ENCODE data around the gene ZNF691.

The ZNF691 gene

GRCh38 chr1:42837709-42838108, 8.7 kb upstream of the ZNF691 start:
- DNase-seq (ENCODE audit: low read depth, low spot score), result no peak
- ChIA-PET CTCF (interaction anchor here (1.6 to 1.7 kb wide), 2 partner anchors 9 to 60 kb away, joined by 4 to 5 read pairs; partner anchors contain the start of gene ZNF691), POLR2A (interaction anchor here (0.7 kb wide), 1 partner anchor 9 kb away, joined by 3 read pairs; the partner anchor contains the start of gene ZNF691)
- TF ChIP-seq CTCF (IDR thresholded peaks at IDR 0.05; ENCODE audit: insufficient read depth, low read length, missing control alignments), result no peak
- no peak overlapping the region for H3K4me3 ChIP-seq (ENCODE audit: low read depth, low read length)

GRCh38 chr1:42838482-42839190, 7.8 kb upstream of the ZNF691 start:
- no peak for TF ChIP-seq CTCF (IDR thresholded peaks at IDR 0.05; ENCODE audit: insufficient read depth, low read length, missing control alignments)
- H3K4me3 ChIP-seq (ENCODE audit: low read depth, low read length), result no peak overlapping the region
- DNase-seq (ENCODE audit: low read depth, low spot score), result no peak
- ChIA-PET CTCF (interaction anchor here (1.6 to 1.7 kb wide), 2 partner anchors 8 to 61 kb away, joined by 4 to 5 read pairs; partner anchors contain the start of gene ZNF691), POLR2A (interaction anchor here (0.7 kb wide), 1 partner anchor 8 kb away, joined by 3 read pairs; the partner anchor contains the start of gene ZNF691)

GRCh38 chr1:42841010-42841409, 5.4 kb upstream of the ZNF691 start:
- CTCF ChIA-PET, result no interaction called here
- DNase-seq (ENCODE audit: low read depth, low spot score), result no peak
- POLR2A ChIA-PET, result no interaction called here
- no peak for TF ChIP-seq CTCF (IDR thresholded peaks at IDR 0.05; ENCODE audit: insufficient read depth, low read length, missing control alignments)
- no peak overlapping the region for H3K4me3 ChIP-seq (ENCODE audit: low read depth, low read length)

GRCh38 chr1:42841440-42842147, 4.8 kb upstream of the ZNF691 start:
- DNase-seq (ENCODE audit: low read depth, low spot score), result no peak
- CTCF ChIA-PET, result no interaction called here
- TF ChIP-seq CTCF (IDR thresholded peaks at IDR 0.05; ENCODE audit: insufficient read depth, low read length, missing control alignments), result no peak
- no peak overlapping the region for H3K4me3 ChIP-seq (ENCODE audit: low read depth, low read length)
- POLR2A ChIA-PET, result no interaction called here

GRCh38 chr1:42844592-42845140, 1.7 kb upstream of the ZNF691 start:
- POLR2A ChIA-PET, result interaction anchor here (0.6 to 0.9 kb wide), 2 partner anchors 27 to 313 kb away, joined by 3 read pairs; no protein-coding TSS in a partner anchor
- TF ChIP-seq CTCF (IDR thresholded peaks at IDR 0.05; ENCODE audit: insufficient read depth, low read length, missing control alignments), result no peak
- H3K4me3 ChIP-seq (ENCODE audit: low read depth, low read length), result no peak overlapping the region
- CTCF ChIA-PET, result interaction anchor here (1.4 to 2.6 kb wide), 2 partner anchors 20 to 228 kb away, joined by 3 to 6 read pairs; no protein-coding TSS in a partner anchor
- no peak for DNase-seq (ENCODE audit: low read depth, low spot score)

- H3K4me3 ChIP-seq (ENCODE audit: low read depth, low read length), result no peak overlapping the region
- ChIA-PET CTCF (interaction anchor here (1.1 to 2.6 kb wide), 4 partner anchors 20 to 230 kb away, joined by 3 to 6 read pairs (median 4); no protein-coding TSS in a partner anchor), POLR2A (no interaction called here)
- no peak for DNase-seq (ENCODE audit: low read depth, low spot score)
- TF ChIP-seq CTCF (IDR thresholded peaks at IDR 0.05; ENCODE audit: insufficient read depth, low read length, missing control alignments), result no peak
These were observed 1.2 kb upstream of the ZNF691 start for GRCh38 chr1:42845193-42845592.

Measured in AG04449 (cell line).